SK-N-SH (cell line): Measurements from ENCODE around the gene DGKD. TPM values are rescaled to one million over a fixed set of nuclear protein-coding genes. Genes with fewer than 3 reads are reported as not detected.

ENCODE experiments used
- CTCF ChIA-PET: fragments of 300-600, 350-600 bp; formaldehyde crosslinking; extraction: SDS; loops from one replicate; lab custom pipeline; 2021; lab: Yijun Ruan, JAX
- POLR2A ChIA-PET: fragments of 350-600 bp; sonication (Branson Sonifier 250); formaldehyde crosslinking; extraction: SDS; loops from one replicate; lab custom pipeline; 2020; ENCODE audit warnings: antibody characterized with exemption, inconsistent platforms; lab: Yijun Ruan, JAX
- DNase-seq: peaks from one replicate; pipeline ENCODE4 v3.0.0; 2012
- H2AFZ ChIP-seq: fragments of 200-600 bp; sonication (generic); 2 replicates; pipeline ENCODE4 v1.8.1; 2016; ENCODE audit warnings: antibody characterized with exemption, mild to moderate bottlenecking, low read depth
- H3F3A ChIP-seq: fragments of 200-600 bp; sonication (generic); replicated peaks from 2 replicates; pipeline ENCODE3; 2016; ENCODE audit warnings: antibody characterized with exemption, mild to moderate bottlenecking; ENCODE audit not compliant: insufficient read depth
- H3K27ac ChIP-seq, 2 experiments: fragments of 200-500 bp in 1 of 2; fragments of 200-600 bp in 1 of 2; sonication (Bioruptor generic) in 1 of 2; sonication (generic), shearing (Covaris generic) in 1 of 2; 2 replicates each; pipeline versions ENCODE4 v1.5.1 to v1.6.1; 2014 to 2016; ENCODE audit warnings: low read depth in 2 of 2, inconsistent platforms in 1 of 2, low read length in 1 of 2, mild to moderate bottlenecking in 1 of 2, mixed read lengths in 1 of 2
- H3K27me3 ChIP-seq: fragments of 200-600 bp; sonication (generic), shearing (Covaris generic); 2 replicates; pipeline ENCODE4 v1.6.1; 2016; ENCODE audit warnings: mixed run types; ENCODE audit not compliant: insufficient read depth
- H3K36me3 ChIP-seq, 2 experiments: fragments of 200-500 bp in 1 of 2; fragments of 200-600 bp in 1 of 2; sonication (Bioruptor generic) in 1 of 2; sonication (generic) in 1 of 2; replicated peaks in 1 of 2; 2 replicates each; pipeline versions ENCODE3 to v1.5.1; 2014 to 2016; ENCODE audit warnings: low read length in 1 of 2, mild to moderate bottlenecking in 1 of 2; ENCODE audit not compliant: insufficient read depth in 2 of 2, control insufficient read depth in 1 of 2
- H3K4me1 ChIP-seq, 2 experiments: fragments of 200-500 bp in 1 of 2; fragments of 200-600 bp in 1 of 2; sonication (Bioruptor generic) in 1 of 2; sonication (generic), shearing (Covaris generic) in 1 of 2; 2 replicates each; pipeline versions ENCODE4 v1.5.1 to v1.6.1; 2014 to 2016; ENCODE audit warnings: low read depth in 1 of 2, low read length in 1 of 2, mixed run types in 1 of 2; ENCODE audit not compliant: insufficient read depth in 2 of 2, control insufficient read depth in 1 of 2
- H3K4me2 ChIP-seq: fragments of 200-600 bp; sonication (generic), shearing (Covaris generic); 2 replicates; pipeline ENCODE4 v1.6.1; 2017; ENCODE audit warnings: mixed run types
- H3K4me3 ChIP-seq, 2 experiments: fragments of 200-500 bp in 1 of 2; fragments of 200-600 bp in 1 of 2; sonication (Bioruptor generic) in 1 of 2; sonication (generic), shearing (Covaris generic) in 1 of 2; 2 replicates each; pipeline versions ENCODE4 v1.5.1 to v1.8.1; 2014 to 2016; ENCODE audit warnings: low read depth in 2 of 2, inconsistent platforms in 1 of 2, low read length in 1 of 2, mild to moderate bottlenecking in 1 of 2, mixed read lengths in 1 of 2, moderate library complexity in 1 of 2
- H3K79me2 ChIP-seq: fragments of 200-600 bp; sonication (generic); 2 replicates; pipeline ENCODE4 v1.8.1; 2017; ENCODE audit warnings: mild to moderate bottlenecking; ENCODE audit not compliant: insufficient read depth
- H3K9ac ChIP-seq: fragments of 200-600 bp; sonication (generic); 2 replicates; pipeline ENCODE4 v1.6.1; 2017; ENCODE audit warnings: mixed run types
- H3K9me2 ChIP-seq: fragments of 200-600 bp; sonication (generic); 2 replicates; pipeline ENCODE4 v1.6.1; 2017; ENCODE audit warnings: mixed run types
- H3K9me3 ChIP-seq: fragments of 200-600 bp; sonication (generic); 2 replicates; pipeline ENCODE4 v1.6.1; 2017; ENCODE audit warnings: mixed run types, mild to moderate bottlenecking, moderate library complexity
- H4K20me1 ChIP-seq: fragments of 200-600 bp; sonication (generic); 2 replicates; pipeline ENCODE4 v1.6.1; 2017; ENCODE audit warnings: mild to moderate bottlenecking, mixed run types; ENCODE audit not compliant: insufficient read depth
- CHD2 ChIP-seq: fragments of 150-350 bp; IDR thresholded peaks from 2 replicates; pipeline ENCODE4 v1.6.1; 2018; ENCODE audit warnings: low read length; ENCODE audit not compliant: partially characterized antibody
- ELF1 ChIP-seq: IDR thresholded peaks from 2 replicates; pipeline ENCODE4 v1.4.0; 2012
- FOXM1 ChIP-seq: IDR thresholded peaks from 2 replicates; pipeline ENCODE4 v1.4.0; 2012; ENCODE audit warnings: low read depth, mild to moderate bottlenecking
- GABPA ChIP-seq: IDR thresholded peaks from 2 replicates; pipeline ENCODE4 v1.4.0; 2012; ENCODE audit warnings: low read depth, mild to moderate bottlenecking
- GATA2 ChIP-seq: sonication (generic); formaldehyde crosslinking; IDR thresholded peaks from 2 replicates; pipeline ENCODE4 v1.5.0; 2020; ENCODE audit warnings: mild to moderate bottlenecking, missing genetic modification reagents
- MEF2A ChIP-seq: IDR thresholded peaks from 2 replicates; pipeline ENCODE4 v1.4.0; 2012; ENCODE audit warnings: low read depth, borderline replicate concordance
- NRF1 ChIP-seq: IDR thresholded peaks from 2 replicates; pipeline ENCODE4 v1.6.1; 2012; ENCODE audit warnings: low read depth, mild to moderate bottlenecking, low read length
- PBX3 ChIP-seq: IDR thresholded peaks from 2 replicates; pipeline ENCODE4; 2012
- RAD21 ChIP-seq: IDR thresholded peaks from 2 replicates; pipeline ENCODE4 v1.6.1; 2012; ENCODE audit warnings: mild to moderate bottlenecking, low read length
- REST ChIP-seq: IDR thresholded peaks from 2 replicates; pipeline ENCODE4 v1.6.1; 2012; ENCODE audit warnings: mild to moderate bottlenecking, low read depth, low read length, moderate library complexity
- TAF1 ChIP-seq: IDR thresholded peaks from 2 replicates; pipeline ENCODE4 v1.6.1; 2012; ENCODE audit warnings: low read depth, mild to moderate bottlenecking, low read length, moderate library complexity, borderline replicate concordance
- USF1 ChIP-seq: IDR thresholded peaks from 2 replicates; pipeline ENCODE4 v1.4.0; 2012; ENCODE audit warnings: low read depth, borderline replicate concordance
- YY1 ChIP-seq: IDR thresholded peaks from 2 replicates; pipeline ENCODE4 v1.4.0; 2012; ENCODE audit warnings: low read depth, mild to moderate bottlenecking
- ZBTB33 ChIP-seq: IDR thresholded peaks from 2 replicates; pipeline ENCODE4 v1.4.0; 2012; ENCODE audit warnings: low read depth, borderline replicate concordance
- WGBS: methylation state at CpG from one replicate; pipeline ENCODE4 v1.1.6; 2017; ENCODE audit warnings: low lambda C conversion rate; 5-methylcytosine and 5-hydroxymethylcytosine counted together
- polyA plus RNA-seq, 3 experiments: library from polyadenylated mRNA; depleted of rRNA; stranded (reverse); fragments of >200 nt; gene quantifications; 2 replicates each; pipeline ENCODE4 v1.2.3, GENCODE V29; 2012

The DGKD gene
- polyA plus RNA-seq, 1 of the 3 experiments (the other 2 are of a cell fraction), result 21.7 TPM

- TF ChIP-seq REST, result no peak
- TF ChIP-seq GATA2 (CRISPR knock-in tag), result no peak
- no peak for TF ChIP-seq ELF1
- TF ChIP-seq, all 33 proteins: peak for 0
Observed at GRCh38 chr2:233342301-233342700, 12.0 kb upstream of the DGKD start (continued).

- Histone ChIP-seq H3K27ac (no peak overlapping the region), H2AFZ (no peak overlapping the region), H3F3A (no peaks in the 10 kb centered on the region), H3K27me3 (no peaks in the 10 kb centered on the region), H3K36me3 (no peaks in the 10 kb centered on the region), H3K4me2 (no peak overlapping the region), H3K9me3 (0 out of 2 replicates have a peak, but pooled peaks cover 3% of the 10 kb centered on the region), H3K79me2 (no peaks in the 10 kb centered on the region), H3K9ac (no peak overlapping the region), H4K20me1 (no peaks in the 10 kb centered on the region), H3K4me3 (no peak overlapping the region), H3K9me2 (no peaks in the 10 kb centered on the region), H3K4me1 (peaks cover 0 to 3% of the 10 kb centered on the region in 2 experiments; a peak in 1 of 4 replicates)
- POLR2A ChIA-PET, result no interaction called here
- WGBS, result 90% methylated on average over 15 of the region's 15 CpGs
- TF ChIP-seq MEF2A, result no peak
- no peak for TF ChIP-seq YY1
- TF ChIP-seq USF1, result no peak
- TF ChIP-seq GABPA, result no peak
- TF ChIP-seq PBX3, result no peak
- no peak for TF ChIP-seq TAF1
- TF ChIP-seq FOXM1, result no peak
- no peak for TF ChIP-seq CHD2
- TF ChIP-seq NRF1, result no peak
- no peak for TF ChIP-seq RAD21
- TF ChIP-seq ZBTB33, result no peak
- TF ChIP-seq ELF1, result no peak
- DNase-seq, result no peak
- CTCF ChIA-PET, result interaction anchor here (0.6 to 2.0 kb wide), 4 partner anchors 10 to 1593 kb away, joined by 3 to 6 read pairs (median 4); no protein-coding TSS in a partner anchor
Observed at GRCh38 chr2:233343171-233343705, 11.1 kb upstream of the DGKD start.
